ENCODE results near the gene FRMPD1. TPM values are rescaled to one million over a fixed set of nuclear protein-coding genes. Genes with fewer than 3 reads are reported as not detected.

Gene FRMPD1
- total RNA-seq, 1 experiment from 2014 or later, result not detected

DNA sequence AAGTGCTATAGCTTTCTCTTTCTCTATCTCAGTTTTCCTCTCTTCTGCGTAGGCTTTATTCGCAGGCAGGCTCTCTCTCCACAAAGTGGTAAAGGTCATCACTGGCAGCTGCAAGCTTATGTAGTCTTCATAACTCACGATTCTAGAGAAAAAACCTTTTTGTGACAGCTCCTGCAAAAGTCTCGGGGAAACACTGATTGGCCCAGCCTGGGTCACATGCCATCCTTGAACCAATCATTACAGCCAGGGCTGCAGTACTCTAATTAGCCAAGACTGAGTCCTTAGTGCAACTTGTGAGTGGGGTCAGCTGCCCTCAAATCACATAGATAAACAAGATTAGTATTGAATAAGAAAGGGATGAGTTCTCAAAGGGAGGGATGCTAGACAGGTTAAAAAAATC lies 18.3 kb upstream of the FRMPD1 start:
- TF ChIP-seq CTCF (IDR thresholded peaks at IDR 0.05; ENCODE audit: unreplicated experiment), result no peak
- Mint-ChIP-seq H3K4me1 (ENCODE audit: low read depth, unreplicated experiment) (no peaks in the 10 kb centered on the region), H3K36me3 (ENCODE audit: insufficient read depth, unreplicated experiment) (no peaks in the 10 kb centered on the region), H3K4me3 (ENCODE audit: low read depth, unreplicated experiment) (no peak overlapping the region), H3K27ac (ENCODE audit: unreplicated experiment) (no peak overlapping the region), H3K27me3 (ENCODE audit: unreplicated experiment) (peaks cover 5% of the 10 kb centered on the region), H3K9me3 (ENCODE audit: low read depth, unreplicated experiment) (no peaks in the 10 kb centered on the region)
- DNase-seq, result no peak
- no TSS peak for BruUV-seq (replicated peaks)
- CTCF ChIA-PET, result no interaction called here
- intact Hi-C loops (cut with micrococcal nuclease; ENCODE audit: unreplicated experiment), result no loop called here

DNA sequence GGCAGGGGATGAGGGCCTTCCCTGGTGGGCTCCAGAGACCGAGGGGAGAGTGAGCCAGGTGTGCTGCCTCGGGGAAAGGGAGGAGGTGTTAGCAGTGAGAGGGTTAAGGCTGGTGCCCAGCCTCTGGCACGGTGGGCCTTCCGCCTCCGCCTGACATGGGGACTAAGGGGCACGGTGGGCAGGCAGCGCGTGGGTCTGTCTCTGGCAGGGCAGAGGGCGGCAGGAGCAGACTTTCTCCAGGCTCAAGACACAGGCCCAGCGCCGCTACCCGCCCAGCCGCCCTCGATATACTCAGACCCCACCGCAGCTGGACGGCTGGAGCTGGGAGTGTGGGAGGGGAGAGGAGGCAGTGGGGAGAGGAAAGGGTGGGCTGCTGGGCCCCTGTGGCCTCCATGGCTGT lies 14.9 kb upstream of the FRMPD1 start:
- Mint-ChIP-seq H3K27ac (ENCODE audit: unreplicated experiment) (no peak overlapping the region), H3K36me3 (ENCODE audit: insufficient read depth, unreplicated experiment) (no peaks in the 10 kb centered on the region), H3K9me3 (ENCODE audit: low read depth, unreplicated experiment) (no peaks in the 10 kb centered on the region), H3K4me3 (ENCODE audit: low read depth, unreplicated experiment) (no peak overlapping the region), H3K27me3 (ENCODE audit: unreplicated experiment) (peaks cover 13% of the 10 kb centered on the region), H3K4me1 (ENCODE audit: low read depth, unreplicated experiment) (no peaks in the 10 kb centered on the region)
- TF ChIP-seq CTCF (IDR thresholded peaks at IDR 0.05; ENCODE audit: unreplicated experiment), result no peak
- no peak for DNase-seq
- CTCF ChIA-PET, result no interaction called here
- no TSS peak for BruUV-seq (replicated peaks)
- intact Hi-C loops (cut with micrococcal nuclease; ENCODE audit: unreplicated experiment), result no loop called here

- no peak for DNase-seq
- Mint-ChIP-seq H3K27me3 (ENCODE audit: unreplicated experiment) (peaks cover 13% of the 10 kb centered on the region), H3K4me3 (ENCODE audit: low read depth, unreplicated experiment) (no peak overlapping the region), H3K4me1 (ENCODE audit: low read depth, unreplicated experiment) (no peaks in the 10 kb centered on the region), H3K27ac (ENCODE audit: unreplicated experiment) (no peak overlapping the region), H3K9me3 (ENCODE audit: low read depth, unreplicated experiment) (no peaks in the 10 kb centered on the region), H3K36me3 (ENCODE audit: insufficient read depth, unreplicated experiment) (no peaks in the 10 kb centered on the region)
- no TSS peak for BruUV-seq (replicated peaks)
- TF ChIP-seq CTCF (IDR thresholded peaks at IDR 0.05; ENCODE audit: unreplicated experiment), result no peak
- intact Hi-C loops (cut with micrococcal nuclease; ENCODE audit: unreplicated experiment), result no loop called here
- CTCF ChIA-PET, result no interaction called here
Measured at GRCh38 chr9:37636511-37637448, 14.0 kb upstream of the FRMPD1 start.

GRCh38 chr9:37639109-37639762 lies 11.5 kb upstream of the FRMPD1 start:
- H3K4me1 Mint-ChIP-seq (ENCODE audit: low read depth, unreplicated experiment), result no peaks in the 10 kb centered on the region
- no TSS peak for BruUV-seq (replicated peaks)
- intact Hi-C loops (cut with micrococcal nuclease; ENCODE audit: unreplicated experiment), result no loop called here
- H3K36me3 Mint-ChIP-seq (ENCODE audit: insufficient read depth, unreplicated experiment), result no peaks in the 10 kb centered on the region
- no peak overlapping the region for H3K27ac Mint-ChIP-seq (ENCODE audit: unreplicated experiment)
- peaks cover 28% of the 10 kb centered on the region for H3K27me3 Mint-ChIP-seq (ENCODE audit: unreplicated experiment)
- H3K4me3 Mint-ChIP-seq (ENCODE audit: low read depth, unreplicated experiment), result no peak overlapping the region
- CTCF ChIA-PET, result no interaction called here
- no peaks in the 10 kb centered on the region for H3K9me3 Mint-ChIP-seq (ENCODE audit: low read depth, unreplicated experiment)
- no peak for TF ChIP-seq CTCF (IDR thresholded peaks at IDR 0.05; ENCODE audit: unreplicated experiment)
- no peak for DNase-seq

Measured in Calu3 (cell line).